IPS-20b (cell line): ENCODE results near the gene GBP5.
"Not testable (repeated sequence)": the region's sequence is repeated elsewhere in the genome, so short reads cannot be mapped to it uniquely, and the experiment has no call there.

ENCODE experiments used
- H3K27ac ChIP-seq: one replicate; pipeline ENCODE4 v1.5.1; 2013; ENCODE audit warnings: low read length
- H3K27me3 ChIP-seq: 2 replicates; pipeline ENCODE4 v1.6.1; 2013; ENCODE audit warnings: mild to moderate bottlenecking, low read length, inconsistent platforms; ENCODE audit not compliant: insufficient read depth
- H3K36me3 ChIP-seq: 2 replicates; pipeline ENCODE4 v1.6.1; 2013; ENCODE audit warnings: low read depth, mild to moderate bottlenecking, inconsistent platforms, low read length, moderate library complexity; ENCODE audit not compliant: insufficient read depth
- H3K4me1 ChIP-seq: 2 replicates; pipeline ENCODE4 v1.6.1; 2013; ENCODE audit warnings: mild to moderate bottlenecking, control low read depth, inconsistent platforms, low read length, moderate library complexity; ENCODE audit not compliant: insufficient read depth
- H3K4me3 ChIP-seq: 2 replicates; pipeline ENCODE4 v1.5.1; 2013; ENCODE audit warnings: mild to moderate bottlenecking, low read length, inconsistent platforms
- H3K9ac ChIP-seq: 2 replicates; pipeline ENCODE4 v1.6.1; 2013; ENCODE audit warnings: low read depth, mild to moderate bottlenecking, inconsistent platforms, low read length, moderate library complexity
- H3K9me3 ChIP-seq: 2 replicates; pipeline ENCODE4 v1.6.1; 2013; ENCODE audit warnings: mild to moderate bottlenecking, low read depth, low read length, inconsistent platforms; ENCODE audit not compliant: insufficient read depth

GBP5 gene

DNA sequence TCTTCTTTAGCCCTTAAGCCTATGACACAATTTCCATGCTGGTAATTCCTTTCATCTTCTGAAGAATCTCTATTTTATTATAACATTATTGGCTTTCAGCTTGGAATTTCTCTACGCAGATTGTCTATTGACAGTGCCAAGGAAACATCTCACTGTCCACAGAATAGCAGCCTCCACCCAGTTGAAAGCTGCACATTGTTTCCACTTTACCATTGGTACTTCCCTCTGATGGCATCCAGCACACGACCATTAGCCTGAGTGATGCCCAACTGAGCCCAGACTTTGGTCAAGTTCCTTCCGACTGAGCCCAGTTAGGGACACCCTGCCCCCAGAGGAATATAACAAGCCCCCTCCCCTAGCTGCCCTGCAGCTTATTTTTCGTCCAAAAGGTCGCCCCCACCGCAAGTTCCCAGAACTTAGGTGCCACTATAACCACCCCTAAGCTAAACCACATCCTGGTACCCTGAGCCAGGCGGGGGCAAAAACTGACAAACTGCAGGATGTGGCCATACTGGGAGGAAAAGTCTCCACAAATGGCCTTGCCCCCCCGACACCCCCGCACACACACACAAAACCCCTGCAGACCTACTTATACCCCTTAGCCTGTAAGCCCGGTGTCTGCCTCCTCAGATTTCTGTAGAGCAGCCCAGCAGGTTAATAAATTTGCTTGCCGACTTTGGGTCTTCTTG is 13.2 kb downstream of the GBP5 start:
- H3K27me3 ChIP-seq, result no peaks in the 10 kb centered on the region
- H3K9ac ChIP-seq, result no peak overlapping the region
- H3K4me3 ChIP-seq, result no peak overlapping the region
- peaks cover 9% of the 10 kb centered on the region; the same call in 1 of the 2 replicates for H3K4me1 ChIP-seq
- no peaks in the 10 kb centered on the region for H3K36me3 ChIP-seq
- H3K27ac ChIP-seq, result no peak overlapping the region
- no peaks in the 10 kb centered on the region for H3K9me3 ChIP-seq

GRCh38 chr1:89257041-89257440 is 15.6 kb downstream of the GBP5 start:
- H3K9me3 ChIP-seq, result no peaks in the 10 kb centered on the region
- H3K27ac ChIP-seq, result no peak overlapping the region
- H3K36me3 ChIP-seq, result no peaks in the 10 kb centered on the region
- H3K4me3 ChIP-seq, result no peak overlapping the region
- peaks cover 4% of the 10 kb centered on the region; the same call in 1 of the 2 replicates for H3K4me1 ChIP-seq
- H3K9ac ChIP-seq, result no peak overlapping the region
- no peaks in the 10 kb centered on the region for H3K27me3 ChIP-seq

DNA sequence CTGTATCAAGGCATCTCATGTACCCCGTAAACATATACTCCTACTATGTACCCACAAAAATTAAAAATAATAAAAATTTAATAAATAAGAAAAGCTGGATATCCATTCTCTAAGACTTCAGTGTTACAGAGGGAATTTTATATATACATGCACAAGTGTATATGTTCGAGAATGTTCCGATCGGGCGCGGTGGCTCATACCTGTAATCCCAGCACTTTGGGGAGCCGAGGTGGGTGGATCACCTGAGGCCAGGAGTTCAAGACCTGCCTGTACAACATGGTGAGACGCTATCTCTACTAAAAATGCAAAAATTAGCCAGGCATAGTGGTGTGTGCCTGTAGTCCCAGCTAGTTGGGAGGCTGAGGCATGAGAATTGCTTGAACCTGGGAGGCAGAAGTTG is 17.1 kb downstream of the GBP5 start:
- H3K4me3 ChIP-seq, result not testable (repeated sequence)

GRCh38 chr1:89254658-89255287 is 17.9 kb downstream of the GBP5 start:
- no peak overlapping the region for H3K27ac ChIP-seq
- no peak overlapping the region for H3K4me3 ChIP-seq
- H3K9ac ChIP-seq, result no peak overlapping the region
- no peaks in the 10 kb centered on the region for H3K9me3 ChIP-seq
- no peaks in the 10 kb centered on the region for H3K4me1 ChIP-seq
- H3K36me3 ChIP-seq, result no peaks in the 10 kb centered on the region
- no peaks in the 10 kb centered on the region for H3K27me3 ChIP-seq

More for the DNA sequence above, 17.1 kb downstream of the GBP5 start:
- not testable (repeated sequence) for H3K27me3 ChIP-seq, H3K9ac ChIP-seq, H3K4me1 ChIP-seq, H3K27ac ChIP-seq, H3K9me3 ChIP-seq, H3K36me3 ChIP-seq

- Histone ChIP-seq H3K4me1 (peaks cover 14% of the 10 kb centered on the region; the same call in 1 of the 2 replicates), H3K27ac (no peak overlapping the region), H3K9ac (no peak overlapping the region), H3K27me3 (no peaks in the 10 kb centered on the region), H3K4me3 (no peak overlapping the region), H3K9me3 (no peaks in the 10 kb centered on the region), H3K36me3 (no peaks in the 10 kb centered on the region)
These were observed 29.6 kb downstream of the GBP5 start for GRCh38 chr1:89243046-89243445.
